ENCODE data around the gene AGFG1.
"Not testable (repeated sequence)": the region's sequence is repeated elsewhere in the genome, so short reads cannot be mapped to it uniquely, and the experiment has no call there.

- TF ChIP-seq POLR2A (IDR thresholded peaks at IDR 0.05; ENCODE audit: low read length); GATA1 (IDR thresholded peaks at IDR 0.05; ENCODE audit: low read depth, low read length): not testable (repeated sequence)
These were observed 68.4 kb downstream of the AGFG1 start for GRCh38 chr2:227540352-227540751.
